ENCODE data around the gene FBXO44. TPM values are rescaled to one million over a fixed set of nuclear protein-coding genes. Genes with fewer than 3 reads are reported as not detected.

FBXO44 gene
- total RNA-seq, 1 experiment from 2014 or later: 60.9 TPM

GRCh38 chr1:11661103-11661502, 6.4 kb downstream of the FBXO44 start:
- 0 out of 2 replicates have a peak overlapping the region, but pooled peaks have one; percentile 22 for H3K27ac ChIP-seq (ENCODE audit: low read depth, low read length)
- BruUV-seq (replicated peaks): no TSS peak
- RAD21 ChIA-PET (ENCODE audit: low non-redundant PET in 1 of 2, low total read pairs in 2 of 2, uncharacterized antibody in 2 of 2, unreplicated experiment in 2 of 2): no interaction called here
- no peaks in the 10 kb centered on the region for H3K9me3 ChIP-seq (ENCODE audit: control insufficient read depth in 1 of 2, insufficient read depth in 1 of 2, low read depth in 1 of 2, low read length in 2 of 2)
- TF ChIP-seq SP1 (IDR thresholded peaks at IDR 0.05; ENCODE audit: low read depth) (no peak), POLR2A (IDR thresholded peaks at IDR 0.05; ENCODE audit: borderline replicate concordance, extremely low read depth, insufficient read depth, insufficient read length) (no peak), FOSL1 (IDR thresholded peaks at IDR 0.05; ENCODE audit: low read depth) (no peak)
- peak overlapping the region; percentile 27 for H3K4me2 ChIP-seq (ENCODE audit: low read length)
- no peak overlapping the region for H3K4me3 ChIP-seq (replicated peaks in 1 of 2; ENCODE audit: low read depth in 1 of 2, low read length in 2 of 2)
- ATAC-seq (no peak), DNase-seq (ENCODE audit: low read depth, low spot score) (no peak)
- H3K36me3 ChIP-seq (ENCODE audit: control insufficient read depth in 1 of 2, insufficient read depth in 2 of 2, low read length in 2 of 2): peaks cover 19 to 25% of the 10 kb centered on the region in 2 experiments
- 0 out of 2 replicates have a peak, but pooled peaks cover 5% of the 10 kb centered on the region for H3K79me2 ChIP-seq (ENCODE audit: insufficient read depth, low read length)
- POLR2A ChIA-PET: no interaction called here
- intact Hi-C loops (cut with micrococcal nuclease): no loop called here
- H3K9me2 ChIP-seq (ENCODE audit: insufficient read depth): no peaks in the 10 kb centered on the region
- no peak overlapping the region for H2AFZ ChIP-seq (ENCODE audit: low read depth, low read length, poor library complexity, severe bottlenecking)
- no peaks in the 10 kb centered on the region for H4K20me1 ChIP-seq (ENCODE audit: insufficient read depth)
- peaks cover 9 to 26% of the 10 kb centered on the region in 2 experiments for H3K4me1 ChIP-seq (ENCODE audit: control insufficient read depth in 1 of 2, insufficient read depth in 2 of 2, low read length in 2 of 2)
- CTCF ChIA-PET: no interaction called here
- H3K9ac ChIP-seq (ENCODE audit: low read length): no peak overlapping the region
- H3K27me3 ChIP-seq (ENCODE audit: insufficient read depth, low read length): no peaks in the 10 kb centered on the region

- Histone ChIP-seq H3K4me3 (replicated peaks in 1 of 2; ENCODE audit: low read depth in 1 of 2, low read length in 2 of 2) (peak overlapping the region; percentile 66 to 79), H3K79me2 (ENCODE audit: insufficient read depth, low read length) (0 out of 2 replicates have a peak, but pooled peaks cover 5% of the 10 kb centered on the region), H3K36me3 (ENCODE audit: control insufficient read depth in 1 of 2, insufficient read depth in 2 of 2, low read length in 2 of 2) (peaks cover 8 to 13% of the 10 kb centered on the region in 2 experiments; a peak in 2 of 4 replicates), H3K4me2 (ENCODE audit: low read length) (peak overlapping the region; percentile 94), H3K27me3 (ENCODE audit: insufficient read depth, low read length) (no peaks in the 10 kb centered on the region), H4K20me1 (ENCODE audit: insufficient read depth) (no peaks in the 10 kb centered on the region), H2AFZ (ENCODE audit: low read depth, low read length, poor library complexity, severe bottlenecking) (no peak overlapping the region), H3K9ac (ENCODE audit: low read length) (peak overlapping the region; percentile 78), H3K9me2 (ENCODE audit: insufficient read depth) (no peaks in the 10 kb centered on the region), H3K4me1 (ENCODE audit: control insufficient read depth in 1 of 2, insufficient read depth in 2 of 2, low read length in 2 of 2) (peaks cover 9 to 26% of the 10 kb centered on the region in 2 experiments), H3K27ac (ENCODE audit: low read depth, low read length) (peak overlapping the region; percentile 77), H3K9me3 (ENCODE audit: control insufficient read depth in 1 of 2, insufficient read depth in 1 of 2, low read depth in 1 of 2, low read length in 2 of 2) (no peaks in the 10 kb centered on the region)
- ChIA-PET RAD21 (ENCODE audit: low non-redundant PET in 1 of 2, low total read pairs in 2 of 2, uncharacterized antibody in 2 of 2, unreplicated experiment in 2 of 2) (interaction anchor here (0.9 to 1.8 kb wide), 5 partner anchors 11 to 55 kb away, joined by 3 to 10 read pairs (median 4); no protein-coding TSS in a partner anchor), POLR2A (interaction anchor here (0.7 to 1.9 kb wide), 11 partner anchors 9 to 245 kb away, joined by 3 to 11 read pairs (median 4); partner anchors contain the start of genes FBXO2 and FBXO44), CTCF (interaction anchor here (0.6 to 3.1 kb wide), 16 partner anchors 10 to 600 kb away, joined by 3 to 23 read pairs (median 4); partner anchors contain the start of genes DRAXIN, FBXO2, FBXO44 and MAD2L2)
- BruUV-seq (replicated peaks): no TSS peak
- intact Hi-C loops (cut with micrococcal nuclease): no loop called here
- TF ChIP-seq ATF3 (IDR thresholded peaks at IDR 0.05): no peak
- no peak for TF ChIP-seq ZBTB33 (IDR thresholded peaks at IDR 0.05; ENCODE audit: extremely low read depth, insufficient replicate concordance, low read length)
- TF ChIP-seq ZFX (IDR thresholded peaks at IDR 0.05): peak; percentile 91
- no peak for TF ChIP-seq FOSL1 (IDR thresholded peaks at IDR 0.05; ENCODE audit: low read depth)
- peak; percentile 46; the same call in 1 of the 2 replicates for TF ChIP-seq MAX (IDR thresholded peaks at IDR 0.05)
- no peak for TF ChIP-seq SIN3A (IDR thresholded peaks at IDR 0.05; ENCODE audit: low read depth)
- TF ChIP-seq POLR2AphosphoS5 (IDR thresholded peaks at IDR 0.05; ENCODE audit: low read depth, low read length): peak; percentile 34; the same call in 1 of the 2 replicates
- DNase-seq (ENCODE audit: low read depth, low spot score) (no peak), ATAC-seq (peak; percentile 53)
Measured at GRCh38 chr1:11664336-11665065, 9.8 kb downstream of the FBXO44 start.
